ENCODE results near the gene SLC30A5. TPM values are rescaled to one million over a fixed set of nuclear protein-coding genes. Genes with fewer than 3 reads are reported as not detected.

SLC30A5 gene
- polyA plus RNA-seq, 1 donor (not counting 4 experiments of a cell fraction or from before 2014, with no cell fraction given): 43.4 TPM

DNA sequence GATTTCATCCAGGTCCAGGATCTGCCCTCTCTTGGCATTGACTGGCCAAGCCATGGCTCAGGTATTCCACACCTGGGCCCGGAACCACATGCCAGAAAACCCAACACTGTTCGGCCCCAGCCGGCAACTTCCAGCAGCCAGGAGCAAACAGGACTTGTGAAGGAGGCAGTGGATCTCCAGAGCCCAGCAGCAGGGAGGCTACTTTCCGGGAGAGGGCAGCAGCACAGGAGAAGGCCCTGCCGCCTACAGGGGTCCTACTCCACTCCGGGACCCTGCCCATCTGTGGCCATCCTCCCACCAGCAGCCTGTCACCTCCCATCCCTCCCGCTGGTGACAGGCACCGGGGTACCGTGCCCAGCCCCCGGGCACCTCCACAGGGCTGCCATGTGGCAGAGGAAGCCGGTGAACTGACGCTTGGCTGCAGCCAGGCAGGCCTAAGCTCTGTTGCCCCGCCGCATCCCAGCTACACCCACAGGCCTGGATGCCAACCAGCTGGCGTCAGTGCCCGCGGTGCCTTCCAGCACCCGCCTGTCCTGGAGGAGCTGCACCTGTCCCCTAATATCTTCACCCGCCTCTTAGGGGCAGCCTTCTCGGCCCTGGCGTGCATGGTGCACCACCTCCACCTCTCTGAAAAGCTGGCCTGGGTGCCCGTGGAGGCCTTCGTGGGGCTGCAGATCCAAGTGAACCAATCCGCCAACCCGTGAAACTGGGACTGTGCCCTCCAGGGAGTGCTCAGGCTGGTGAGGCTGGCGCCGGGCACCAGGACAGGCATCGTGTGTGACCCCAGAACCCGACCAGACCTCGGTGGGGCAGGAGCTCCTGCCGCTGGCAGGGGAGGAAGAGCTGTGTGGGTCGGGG is 18.9 kb upstream of the SLC30A5 start:
- Histone ChIP-seq H2AFZ (ENCODE audit: control insufficient read depth, low read length) (no peak overlapping the region), H3K36me3 (ENCODE audit: control insufficient read depth in 2 of 2, extremely low read depth in 1 of 2, insufficient read depth in 2 of 2, low read length in 2 of 2) (no peaks in the 10 kb centered on the region), H3K4me2 (ENCODE audit: control insufficient read depth, extremely low read depth, insufficient read depth, low read depth, low read length) (no peak overlapping the region), H3K79me2 (ENCODE audit: control insufficient read depth, insufficient read depth, low read length) (no peaks in the 10 kb centered on the region), H3K9ac (ENCODE audit: control insufficient read depth, extremely low read depth, insufficient read depth, low read length) (no peak overlapping the region), H3K27ac (ENCODE audit: control insufficient read depth, insufficient read depth, low read length) (no peak overlapping the region), H3K27me3 (ENCODE audit: control insufficient read depth, extremely low read depth, insufficient read depth, low read length) (no peaks in the 10 kb centered on the region), H4K20me1 (ENCODE audit: control insufficient read depth, extremely low read depth, insufficient read depth, low read length) (no peaks in the 10 kb centered on the region), H3K4me1 (ENCODE audit: control insufficient read depth, extremely low read depth, insufficient read depth, low read length) (peaks cover 4% of the 10 kb centered on the region), H3K9me3 (ENCODE audit: control insufficient read depth, low read depth, low read length) (no peaks in the 10 kb centered on the region), H3K9me1 (ENCODE audit: control insufficient read depth, extremely low read depth, insufficient read depth, low read length) (no peaks in the 10 kb centered on the region), H3K4me3 (ENCODE audit: control insufficient read depth in 2 of 3, extremely low read depth in 1 of 3, insufficient read depth in 2 of 3, low read depth in 1 of 3, low read length in 3 of 3) (no peak overlapping the region)
- no peak for FAIRE-seq
- no peak for DNase-seq (ENCODE audit: low read depth, low spot score)
- dilution Hi-C loops (cut with MboI; ENCODE audit: extremely low pct_ligation_motif_present, low sequenced_read_pairs): no loop called here
- TF ChIP-seq EZH2 (IDR thresholded peaks at IDR 0.05; ENCODE audit: low read length): no peak
- TF ChIP-seq, protein P1, sequence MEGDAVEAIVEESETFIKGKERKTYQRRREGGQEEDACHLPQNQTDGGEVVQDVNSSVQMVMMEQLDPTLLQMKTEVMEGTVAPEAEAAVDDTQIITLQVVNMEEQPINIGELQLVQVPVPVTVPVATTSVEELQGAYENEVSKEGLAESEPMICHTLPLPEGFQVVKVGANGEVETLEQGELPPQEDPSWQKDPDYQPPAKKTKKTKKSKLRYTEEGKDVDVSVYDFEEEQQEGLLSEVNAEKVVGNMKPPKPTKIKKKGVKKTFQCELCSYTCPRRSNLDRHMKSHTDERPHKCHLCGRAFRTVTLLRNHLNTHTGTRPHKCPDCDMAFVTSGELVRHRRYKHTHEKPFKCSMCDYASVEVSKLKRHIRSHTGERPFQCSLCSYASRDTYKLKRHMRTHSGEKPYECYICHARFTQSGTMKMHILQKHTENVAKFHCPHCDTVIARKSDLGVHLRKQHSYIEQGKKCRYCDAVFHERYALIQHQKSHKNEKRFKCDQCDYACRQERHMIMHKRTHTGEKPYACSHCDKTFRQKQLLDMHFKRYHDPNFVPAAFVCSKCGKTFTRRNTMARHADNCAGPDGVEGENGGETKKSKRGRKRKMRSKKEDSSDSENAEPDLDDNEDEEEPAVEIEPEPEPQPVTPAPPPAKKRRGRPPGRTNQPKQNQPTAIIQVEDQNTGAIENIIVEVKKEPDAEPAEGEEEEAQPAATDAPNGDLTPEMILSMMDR (optimal IDR thresholded peaks at IDR 0.05 in 1 of 3, IDR thresholded peaks at IDR 0.05 in 1 of 3, conservative IDR thresholded peaks at IDR 0.05 in 1 of 3; ENCODE audit: extremely low read depth in 1 of 3, insufficient read depth in 2 of 3, low read length in 3 of 3): no peak

DNA sequence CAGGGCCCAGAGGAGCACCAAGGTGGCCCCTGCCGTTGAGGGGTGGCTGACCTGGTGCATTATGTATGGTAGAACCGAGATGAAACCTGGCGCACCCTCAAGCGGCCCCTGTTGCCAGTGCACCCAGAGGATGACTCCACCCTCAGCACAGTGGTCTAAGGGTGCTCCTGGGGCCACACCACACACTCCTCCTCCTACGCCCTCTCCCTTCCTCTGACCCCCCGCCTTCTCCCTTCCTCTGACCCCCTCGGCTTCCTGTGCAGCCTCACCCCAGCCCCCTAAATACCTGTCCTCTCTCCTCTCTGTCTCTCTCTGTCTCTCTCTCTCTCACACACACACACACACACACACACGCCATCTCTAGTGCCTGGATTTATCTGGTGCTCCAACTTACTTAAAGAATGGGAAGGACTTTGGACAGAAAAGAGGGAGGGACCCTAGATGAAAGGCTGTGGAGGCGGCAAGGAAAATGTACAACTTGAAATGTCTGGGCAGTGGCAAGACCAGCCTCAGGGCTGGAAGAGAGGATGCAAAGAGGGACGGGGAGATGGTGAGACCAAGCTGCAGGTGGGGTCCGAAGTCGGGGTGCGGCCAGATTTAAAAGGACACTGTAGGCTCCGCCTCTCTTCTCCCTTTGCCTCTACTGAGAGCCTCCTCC is 18.2 kb upstream of the SLC30A5 start:
- H3K9me3 ChIP-seq (ENCODE audit: control insufficient read depth, low read depth, low read length): no peaks in the 10 kb centered on the region
- no peak overlapping the region for H3K27ac ChIP-seq (ENCODE audit: control insufficient read depth, insufficient read depth, low read length)
- peaks cover 4% of the 10 kb centered on the region for H3K4me1 ChIP-seq (ENCODE audit: control insufficient read depth, extremely low read depth, insufficient read depth, low read length)
- H3K4me3 ChIP-seq (ENCODE audit: control insufficient read depth in 2 of 3, extremely low read depth in 1 of 3, insufficient read depth in 2 of 3, low read depth in 1 of 3, low read length in 3 of 3): no peak overlapping the region
- dilution Hi-C loops (cut with MboI; ENCODE audit: extremely low pct_ligation_motif_present, low sequenced_read_pairs): no loop called here
- no peak for FAIRE-seq
- no peaks in the 10 kb centered on the region for H3K9me1 ChIP-seq (ENCODE audit: control insufficient read depth, extremely low read depth, insufficient read depth, low read length)
- H4K20me1 ChIP-seq (ENCODE audit: control insufficient read depth, extremely low read depth, insufficient read depth, low read length): no peaks in the 10 kb centered on the region
- H3K4me2 ChIP-seq (ENCODE audit: control insufficient read depth, extremely low read depth, insufficient read depth, low read depth, low read length): no peak overlapping the region
- no peak for DNase-seq (ENCODE audit: low read depth, low spot score)
- H3K27me3 ChIP-seq (ENCODE audit: control insufficient read depth, extremely low read depth, insufficient read depth, low read length): no peaks in the 10 kb centered on the region
- no peak overlapping the region for H3K9ac ChIP-seq (ENCODE audit: control insufficient read depth, extremely low read depth, insufficient read depth, low read length)
- no peaks in the 10 kb centered on the region for H3K79me2 ChIP-seq (ENCODE audit: control insufficient read depth, insufficient read depth, low read length)
- TF ChIP-seq EZH2 (IDR thresholded peaks at IDR 0.05; ENCODE audit: low read length): no peak
- TF ChIP-seq, protein P1 (optimal IDR thresholded peaks at IDR 0.05 in 1 of 3, IDR thresholded peaks at IDR 0.05 in 1 of 3, conservative IDR thresholded peaks at IDR 0.05 in 1 of 3; ENCODE audit: extremely low read depth in 1 of 3, insufficient read depth in 2 of 3, low read length in 3 of 3): no peak
- no peak overlapping the region for H2AFZ ChIP-seq (ENCODE audit: control insufficient read depth, low read length)
- H3K36me3 ChIP-seq (ENCODE audit: control insufficient read depth in 2 of 2, extremely low read depth in 1 of 2, insufficient read depth in 2 of 2, low read length in 2 of 2): no peaks in the 10 kb centered on the region

All from keratinocyte (primary cell).